DND-41 (cell line): ENCODE measurements around the gene HNRNPH1.

ENCODE experiments used
- ATAC-seq: fragments of 200-7000 bp; cut with Tn5 transposase; 3 replicates; pipeline ENCODE4 v1.9.1; 2021; ENCODE audit warnings: low read depth; ENCODE audit not compliant: insufficient read depth
- DNase-seq: peaks from one replicate; pipeline ENCODE4 v3.0.0-alpha.2; 2020
- H2AFZ ChIP-seq: 2 replicates; pipeline ENCODE4 v1.6.0; 2012; ENCODE audit warnings: low read depth, low read length
- H3K27ac ChIP-seq: 2 replicates; pipeline ENCODE4 v1.5.1; 2012; ENCODE audit warnings: low read length, inconsistent platforms
- H3K27me3 ChIP-seq: fragments of 200-600 bp; sonication (generic); 2 replicates; pipeline ENCODE4 v1.6.0; 2012; ENCODE audit warnings: low read length, mild to moderate bottlenecking, inconsistent platforms; ENCODE audit not compliant: insufficient read depth, poor library complexity
- H3K36me3 ChIP-seq: 2 replicates; pipeline ENCODE4 v1.5.1; 2012; ENCODE audit warnings: low read length, inconsistent platforms; ENCODE audit not compliant: insufficient read depth
- H3K4me1 ChIP-seq: 2 replicates; pipeline ENCODE4 v1.5.1; 2012; ENCODE audit warnings: mild to moderate bottlenecking, low read length; ENCODE audit not compliant: insufficient read depth
- H3K4me2 ChIP-seq: 2 replicates; pipeline ENCODE4 v1.6.0; 2012; ENCODE audit warnings: mild to moderate bottlenecking, moderate library complexity, low read length, inconsistent platforms; ENCODE audit not compliant: insufficient read depth
- H3K4me3 ChIP-seq, 2 experiments: fragments of 200-600 bp in 1 of 2; shearing (Covaris generic) in 1 of 2; 2 replicates each; pipeline ENCODE4 v1.5.1; 2012 to 2016; ENCODE audit warnings: inconsistent platforms in 2 of 2, low read length in 2 of 2, mild to moderate bottlenecking in 2 of 2, low read depth in 1 of 2, moderate library complexity in 1 of 2
- H3K79me2 ChIP-seq: 2 replicates; pipeline ENCODE4 v1.6.0; 2012; ENCODE audit warnings: low read length, inconsistent platforms; ENCODE audit not compliant: insufficient read depth
- H3K9ac ChIP-seq: 2 replicates; pipeline ENCODE4 v1.6.0; 2012; ENCODE audit warnings: low read depth, mild to moderate bottlenecking, inconsistent platforms, low read length, moderate library complexity
- H3K9me3 ChIP-seq: 2 replicates; pipeline ENCODE4 v1.5.1; 2012; ENCODE audit warnings: low read length, moderate library complexity, mild to moderate bottlenecking, inconsistent platforms; ENCODE audit not compliant: insufficient read depth, severe bottlenecking
- H4K20me1 ChIP-seq: 2 replicates; pipeline ENCODE4 v1.6.0; 2012; ENCODE audit warnings: low read length; ENCODE audit not compliant: insufficient read depth
- CTCF ChIP-seq: IDR thresholded peaks from 2 replicates; pipeline ENCODE4 v1.5.1; 2012; ENCODE audit warnings: borderline replicate concordance, low read length, moderate library complexity, mild to moderate bottlenecking; ENCODE audit not compliant: poor library complexity, severe bottlenecking; ENCODE audit errors: extremely low read depth
- EZH2 ChIP-seq: IDR thresholded peaks from 3 replicates; pipeline ENCODE4 v1.6.1; 2012; ENCODE audit warnings: borderline replicate concordance, low read depth, mild to moderate bottlenecking, moderate library complexity, low read length, inconsistent platforms; ENCODE audit not compliant: severe bottlenecking

The HNRNPH1 gene

GRCh38 chr5:179595916-179596315 is 27.6 kb downstream of the HNRNPH1 start:
- no peaks in the 10 kb centered on the region for H3K4me1 ChIP-seq
- H2AFZ ChIP-seq = no peak overlapping the region
- no peak overlapping the region for H3K4me3 ChIP-seq
- no peak overlapping the region for H3K9ac ChIP-seq
- H3K79me2 ChIP-seq = no peaks in the 10 kb centered on the region
- no peak for DNase-seq
- H3K27me3 ChIP-seq = no peaks in the 10 kb centered on the region
- no peak for ATAC-seq
- peaks cover 2% of the 10 kb centered on the region; the same call in 1 of the 2 replicates for H4K20me1 ChIP-seq
- H3K27ac ChIP-seq = no peak overlapping the region
- TF ChIP-seq EZH2 (no peak), CTCF (no peak)
- no peak overlapping the region for H3K4me2 ChIP-seq
- H3K9me3 ChIP-seq = no peaks in the 10 kb centered on the region
- H3K36me3 ChIP-seq = peaks cover 82% of the 10 kb centered on the region

- no peaks in the 10 kb centered on the region for H3K27me3 ChIP-seq
- H4K20me1 ChIP-seq = no peaks in the 10 kb centered on the region
- no peaks in the 10 kb centered on the region for H3K4me1 ChIP-seq
- H3K4me2 ChIP-seq = no peak overlapping the region
- no peak overlapping the region for H3K27ac ChIP-seq
- DNase-seq (no peak), ATAC-seq (no peak)
- peaks cover 62% of the 10 kb centered on the region for H3K36me3 ChIP-seq
- no peaks in the 10 kb centered on the region for H3K79me2 ChIP-seq
- TF ChIP-seq CTCF (no peak), EZH2 (no peak)
- H2AFZ ChIP-seq = no peak overlapping the region
- no peak overlapping the region for H3K4me3 ChIP-seq
- H3K9ac ChIP-seq = no peak overlapping the region
- no peaks in the 10 kb centered on the region for H3K9me3 ChIP-seq
Observed at GRCh38 chr5:179588166-179588565, 35.3 kb downstream of the HNRNPH1 start.

- Histone ChIP-seq H3K79me2 (no peaks in the 10 kb centered on the region), H3K36me3 (peaks cover 64% of the 10 kb centered on the region), H3K9me3 (no peaks in the 10 kb centered on the region), H3K9ac (no peak overlapping the region), H3K27ac (no peak overlapping the region), H3K4me3 (no peak overlapping the region), H3K4me2 (no peak overlapping the region), H3K4me1 (no peaks in the 10 kb centered on the region), H2AFZ (no peak overlapping the region), H3K27me3 (no peaks in the 10 kb centered on the region), H4K20me1 (no peaks in the 10 kb centered on the region)
- TF ChIP-seq CTCF = no peak
- TF ChIP-seq EZH2 = no peak
- ATAC-seq = no peak
- DNase-seq = no peak
Observed at GRCh38 chr5:179585941-179586401, 37.5 kb downstream of the HNRNPH1 start.

- no peaks in the 10 kb centered on the region for H3K27me3 ChIP-seq
Observed at GRCh38 chr5:179577286-179577960, 46.0 kb downstream of the HNRNPH1 start.

More at GRCh38 chr5:179577286-179577960, 46.0 kb downstream of the HNRNPH1 start:
- no peak overlapping the region for H3K27ac ChIP-seq
- H3K4me3 ChIP-seq = no peak overlapping the region
- no peaks in the 10 kb centered on the region for H3K79me2 ChIP-seq
- ATAC-seq = no peak
- TF ChIP-seq CTCF = no peak
- H3K9me3 ChIP-seq = no peaks in the 10 kb centered on the region
- no peak overlapping the region for H3K9ac ChIP-seq
- H4K20me1 ChIP-seq = no peaks in the 10 kb centered on the region
- H2AFZ ChIP-seq = no peak overlapping the region
- peaks cover 65% of the 10 kb centered on the region for H3K36me3 ChIP-seq
- no peak overlapping the region for H3K4me2 ChIP-seq
- H3K4me1 ChIP-seq = no peaks in the 10 kb centered on the region
- DNase-seq = no peak
